SK-N-SH treated with all-trans-retinoic acid at 6 μM for 48 hours (cell line): ENCODE results near the gene ADAMTSL3.

Experiments used
- CSRNP3 ChIP-seq: fragments of 250-450 bp; sonication (Bioruptor Pico); IDR thresholded peaks from 2 replicates; pipeline ENCODE4 v1.5.1; 2021; ENCODE audit warnings: mild to moderate bottlenecking, moderate library complexity
- OSR1 ChIP-seq: fragments of 250-450 bp; sonication (Bioruptor Pico); IDR thresholded peaks from 2 replicates; pipeline ENCODE4 v1.8.0; 2022; ENCODE audit warnings: moderate library complexity, mild to moderate bottlenecking, inconsistent platforms
- RARB ChIP-seq: fragments of 250-450 bp; sonication (Bioruptor Pico); IDR thresholded peaks from 2 replicates; pipeline ENCODE4 v1.8.0; 2021; ENCODE audit warnings: mild to moderate bottlenecking, moderate library complexity

GRCh38 chr15:83694015-83694414 is 40.1 kb downstream of the ADAMTSL3 start:
- TF ChIP-seq OSR1, result no peak
- TF ChIP-seq CSRNP3 (CRISPR knock-in tag), result no peak
- no peak for TF ChIP-seq RARB (CRISPR knock-in tag)
